ENCODE results near the gene TUBB. TPM values are rescaled to one million over a fixed set of nuclear protein-coding genes. Genes with fewer than 3 reads are reported as not detected.

TUBB gene
- total RNA-seq, 1 experiment from 2014 or later, result 1,719 TPM

- Histone ChIP-seq H3K14ac (ENCODE audit: insufficient read depth, low read length) (peak overlapping the region; percentile 33; the same call in 1 of the 2 replicates), H3K4ac (ENCODE audit: low read depth, low read length) (no peak overlapping the region), H3K27ac (ENCODE audit: insufficient read length, low read depth, low read length) (peak overlapping the region; percentile 22), H3K4me1 (ENCODE audit: insufficient read depth, low read length) (peaks cover 2% of the 10 kb centered on the region; the same call in 1 of the 2 replicates), H4K8ac (replicated peaks; ENCODE audit: insufficient read length, low read depth, low read length) (no peak overlapping the region), H3K18ac (ENCODE audit: insufficient read length, low read depth, low read length) (no peak overlapping the region), H3K23me2 (ENCODE audit: insufficient read length, low read depth, low read length, poor library complexity, severe bottlenecking) (peaks cover 17% of the 10 kb centered on the region), H3K56ac (ENCODE audit: insufficient read length, low read depth, low read length) (no peak overlapping the region), H2BK120ac (ENCODE audit: low read depth, low read length, poor library complexity, severe bottlenecking) (no peak overlapping the region), H2BK20ac (ENCODE audit: low read depth, low read length, poor library complexity, severe bottlenecking) (no peak overlapping the region), H3K79me1 (ENCODE audit: insufficient read depth, low read depth, low read length, poor library complexity, severe bottlenecking) (peaks cover 6% of the 10 kb centered on the region), H3K4me2 (ENCODE audit: insufficient read depth, insufficient read length, low read length) (peak overlapping the region; percentile 83), H3K9me3 (ENCODE audit: control insufficient read depth, low read depth, low read length) (no peaks in the 10 kb centered on the region), H4K5ac (ENCODE audit: insufficient read length, low read depth, low read length) (peak overlapping the region; percentile 5), H4K20me1 (ENCODE audit: control insufficient read depth, insufficient read depth, insufficient read length) (peaks cover 2% of the 10 kb centered on the region), H2BK12ac (ENCODE audit: insufficient read length, low read depth, low read length) (no peak overlapping the region), H2BK15ac (ENCODE audit: low read depth, low read length) (no peak overlapping the region), H2AK5ac (ENCODE audit: insufficient read length, low read length) (no peak overlapping the region), H4K91ac (ENCODE audit: insufficient read length, low read depth, low read length) (no peak overlapping the region), H3K23ac (ENCODE audit: insufficient read length, low read depth, low read length) (no peak overlapping the region), H2BK5ac (ENCODE audit: insufficient read length, low read length) (no peak overlapping the region), H2AFZ (ENCODE audit: low read length) (no peak overlapping the region), H3K79me2 (ENCODE audit: insufficient read depth, low read length) (peaks cover 13% of the 10 kb centered on the region; the same call in 1 of the 2 replicates), H3K27me3 (ENCODE audit: insufficient read depth, low read length) (no peaks in the 10 kb centered on the region; the same call in 1 of the 2 replicates), H3T11ph (ENCODE audit: low read length) (no peak overlapping the region), H3K9ac (ENCODE audit: extremely low read depth, insufficient read length, low read length) (peak overlapping the region; percentile 87)
- TF ChIP-seq CTCF (conservative IDR thresholded peaks at IDR 0.05), result no peak
- Mint-ChIP-seq H3K27ac (peak overlapping the region in 2 of 3 experiments; percentile 67 to 87; a peak in 6 of 7 replicates), H3K27me3 (ENCODE audit: low read depth) (peaks cover 3% of the 10 kb centered on the region; the same call in 1 of the 2 replicates), H3K4me3 (peak overlapping the region; percentile 94 to 95), H3K9me3 (no peaks in the 10 kb centered on the region; a peak in 3 of 5 replicates), H3K4me1 (peaks cover 25% of the 10 kb centered on the region in 2 experiments), H3K36me3 (ENCODE audit: insufficient read depth in 1 of 3, low read depth in 3 of 3) (peaks cover 34 to 41% (median 40%) of the 10 kb centered on the region in 3 experiments)
- WGBS (ENCODE audit: extremely low coverage, insufficient read length, low lambda C conversion rate), result no CpG with 5 or more reads among the region's 55 CpGs
- no peak for DNase-seq
Observed at GRCh38 chr6:30743099-30744053, 23.2 kb downstream of the TUBB start.
